OCI-LY3 (cell line): ENCODE data around the gene NRG3.

Experiments used
- H2AFZ ChIP-seq: fragments of 200-600, 300-600 bp; shearing (Covaris generic); 2 replicates; pipeline ENCODE4 v1.6.0; 2014; ENCODE audit warnings: antibody characterized with exemption, low read depth, low read length
- H3K27ac ChIP-seq: fragments of 200-600, 300-600 bp; sonication (generic); 2 replicates; pipeline ENCODE4 v1.5.1; 2014; ENCODE audit warnings: mild to moderate bottlenecking, low read length, moderate library complexity, mixed read lengths
- H3K27me3 ChIP-seq: fragments of 200-600, 300-600 bp; sonication (generic); 2 replicates; pipeline ENCODE4 v1.6.1; 2014; ENCODE audit warnings: low read depth, low read length, mixed read lengths
- H3K36me3 ChIP-seq: fragments of 200-600, 300-600 bp; sonication (generic); replicated peaks from 2 replicates; pipeline ENCODE3; 2014; ENCODE audit warnings: low read depth, low read length, mixed read lengths
- H3K4me1 ChIP-seq: fragments of 300-600, 200-600 bp; sonication (generic); 2 replicates; pipeline ENCODE4 v1.6.1; 2014; ENCODE audit warnings: low read length, mixed read lengths
- H3K4me2 ChIP-seq: fragments of 200-600, 300-600 bp; sonication (generic); 2 replicates; pipeline ENCODE4 v1.6.1; 2014; ENCODE audit warnings: low read length, mixed read lengths
- H3K4me3 ChIP-seq: fragments of 300-600, 200-600 bp; sonication (generic); 2 replicates; pipeline ENCODE4 v1.5.1; 2014; ENCODE audit warnings: antibody characterized with exemption, mild to moderate bottlenecking, low read length, moderate library complexity
- H3K79me2 ChIP-seq: fragments of 300-600, 200-600 bp; shearing (Covaris generic); 2 replicates; pipeline ENCODE4 v1.6.1; 2014; ENCODE audit warnings: mild to moderate bottlenecking, low read length, mixed read lengths
- H3K9ac ChIP-seq: fragments of 300-600, 200-600 bp; shearing (Covaris generic); 2 replicates; pipeline ENCODE4 v1.6.0; 2014; ENCODE audit warnings: mild to moderate bottlenecking, low read length, moderate library complexity
- H3K9me3 ChIP-seq: fragments of 200-600, 300-600 bp; shearing (Covaris generic); 2 replicates; pipeline ENCODE4 v1.6.1; 2014; ENCODE audit warnings: low read length, mixed read lengths; ENCODE audit not compliant: insufficient read depth
- H4K20me1 ChIP-seq: fragments of 200-600, 300-600 bp; sonication (generic); 2 replicates; pipeline ENCODE4 v1.6.1; 2016; ENCODE audit warnings: low read length, mixed read lengths; ENCODE audit not compliant: insufficient read depth
- EZH2phosphoT487 ChIP-seq: fragments of 200-600 bp; shearing (Covaris generic); IDR thresholded peaks from 2 replicates; pipeline ENCODE4 v1.6.1; 2018; ENCODE audit warnings: antibody characterized with exemption, mixed run types, low read depth
- TF ChIP-seq, protein P1 (sequence below): fragments of 200-600, 300-600 bp; sonication (generic); IDR thresholded peaks from 2 replicates; pipeline ENCODE4 v1.5.1; 2014; ENCODE audit warnings: antibody characterized with exemption, low read length, low read depth

Gene NRG3

DNA sequence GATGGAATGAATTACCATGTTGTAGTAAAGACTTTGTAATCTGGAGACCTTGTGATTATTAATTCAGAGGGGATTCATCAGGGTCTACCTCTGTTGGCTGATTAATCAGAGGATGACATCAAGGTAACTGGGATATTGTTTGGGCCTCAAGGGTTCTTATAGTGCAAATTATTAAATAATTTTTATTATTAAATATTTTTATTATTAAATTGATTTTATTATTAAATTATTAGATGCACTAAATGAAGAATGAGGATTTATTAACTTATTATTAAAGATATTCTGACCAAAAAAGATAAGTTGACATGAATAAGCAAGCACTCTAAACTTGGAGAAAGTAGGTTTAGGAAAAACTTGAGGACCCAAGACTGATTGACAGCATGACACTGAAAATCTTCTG is 661.7 kb downstream of the NRG3 start:
- Histone ChIP-seq H3K4me2 (no peak overlapping the region), H3K4me3 (no peak overlapping the region), H3K27ac (no peak overlapping the region)

DNA sequence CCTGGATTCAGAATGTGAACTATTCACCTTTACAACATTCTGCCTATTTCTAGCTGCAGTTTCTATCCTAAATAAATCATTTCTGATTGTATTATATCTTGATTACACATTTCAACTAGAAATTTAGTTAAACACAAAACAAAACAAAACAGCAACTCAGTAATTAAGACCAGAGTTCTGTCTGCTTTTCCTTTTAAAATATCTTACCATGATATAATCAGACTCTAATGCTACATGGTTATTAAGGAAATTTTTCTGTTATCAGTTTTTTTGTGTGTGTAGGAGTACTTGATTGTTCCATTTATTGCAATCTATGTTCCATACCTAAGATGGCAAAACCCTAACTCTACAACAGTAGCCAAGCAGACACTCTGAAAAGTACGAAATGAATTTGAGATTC is 663.3 kb downstream of the NRG3 start:
- Histone ChIP-seq H4K20me1 (no peaks in the 10 kb centered on the region), H3K4me2 (no peak overlapping the region), H3K9me3 (no peaks in the 10 kb centered on the region), H3K79me2 (no peaks in the 10 kb centered on the region), H2AFZ (no peak overlapping the region), H3K4me1 (no peaks in the 10 kb centered on the region), H3K27me3 (no peaks in the 10 kb centered on the region), H3K27ac (no peak overlapping the region), H3K9ac (no peak overlapping the region), H3K4me3 (no peak overlapping the region), H3K36me3 (no peaks in the 10 kb centered on the region)
- TF ChIP-seq, protein P1, sequence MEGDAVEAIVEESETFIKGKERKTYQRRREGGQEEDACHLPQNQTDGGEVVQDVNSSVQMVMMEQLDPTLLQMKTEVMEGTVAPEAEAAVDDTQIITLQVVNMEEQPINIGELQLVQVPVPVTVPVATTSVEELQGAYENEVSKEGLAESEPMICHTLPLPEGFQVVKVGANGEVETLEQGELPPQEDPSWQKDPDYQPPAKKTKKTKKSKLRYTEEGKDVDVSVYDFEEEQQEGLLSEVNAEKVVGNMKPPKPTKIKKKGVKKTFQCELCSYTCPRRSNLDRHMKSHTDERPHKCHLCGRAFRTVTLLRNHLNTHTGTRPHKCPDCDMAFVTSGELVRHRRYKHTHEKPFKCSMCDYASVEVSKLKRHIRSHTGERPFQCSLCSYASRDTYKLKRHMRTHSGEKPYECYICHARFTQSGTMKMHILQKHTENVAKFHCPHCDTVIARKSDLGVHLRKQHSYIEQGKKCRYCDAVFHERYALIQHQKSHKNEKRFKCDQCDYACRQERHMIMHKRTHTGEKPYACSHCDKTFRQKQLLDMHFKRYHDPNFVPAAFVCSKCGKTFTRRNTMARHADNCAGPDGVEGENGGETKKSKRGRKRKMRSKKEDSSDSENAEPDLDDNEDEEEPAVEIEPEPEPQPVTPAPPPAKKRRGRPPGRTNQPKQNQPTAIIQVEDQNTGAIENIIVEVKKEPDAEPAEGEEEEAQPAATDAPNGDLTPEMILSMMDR = no peak
- no peak for TF ChIP-seq EZH2phosphoT487

More for the DNA sequence above, 661.7 kb downstream of the NRG3 start:
- Histone ChIP-seq H3K79me2 (no peaks in the 10 kb centered on the region), H3K9ac (no peak overlapping the region), H4K20me1 (no peaks in the 10 kb centered on the region), H2AFZ (no peak overlapping the region), H3K36me3 (no peaks in the 10 kb centered on the region), H3K4me1 (no peaks in the 10 kb centered on the region), H3K9me3 (no peaks in the 10 kb centered on the region), H3K27me3 (no peaks in the 10 kb centered on the region)
- TF ChIP-seq EZH2phosphoT487 = no peak
- TF ChIP-seq, protein P1 = no peak

DNA sequence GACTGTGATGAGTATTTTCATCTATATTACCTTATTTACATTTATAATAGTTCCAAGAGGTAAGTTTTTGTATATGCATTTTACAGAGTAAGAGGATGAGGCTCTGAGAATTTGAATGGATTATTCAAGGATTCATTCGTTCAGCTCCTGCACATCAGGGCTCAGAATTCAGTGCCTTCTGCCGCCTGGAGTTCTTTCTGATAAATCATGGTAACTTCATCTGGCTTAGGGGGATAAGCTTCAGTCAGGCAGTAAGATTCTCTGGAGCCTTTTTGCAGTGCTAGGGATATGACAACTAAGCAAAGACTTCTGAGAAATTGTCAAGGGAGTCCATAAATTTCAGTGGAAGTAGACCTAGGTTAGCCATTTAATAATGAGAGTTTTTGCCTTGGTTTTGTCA is 668.6 kb downstream of the NRG3 start:
- Histone ChIP-seq H3K9me3 (no peaks in the 10 kb centered on the region), H3K9ac (no peak overlapping the region), H3K4me2 (no peak overlapping the region), H3K4me1 (no peaks in the 10 kb centered on the region), H4K20me1 (no peaks in the 10 kb centered on the region), H3K4me3 (no peak overlapping the region), H3K36me3 (no peaks in the 10 kb centered on the region), H3K27ac (no peak overlapping the region), H2AFZ (no peak overlapping the region), H3K79me2 (no peaks in the 10 kb centered on the region), H3K27me3 (no peaks in the 10 kb centered on the region)
- TF ChIP-seq, protein P1 = no peak
- TF ChIP-seq EZH2phosphoT487 = no peak

DNA sequence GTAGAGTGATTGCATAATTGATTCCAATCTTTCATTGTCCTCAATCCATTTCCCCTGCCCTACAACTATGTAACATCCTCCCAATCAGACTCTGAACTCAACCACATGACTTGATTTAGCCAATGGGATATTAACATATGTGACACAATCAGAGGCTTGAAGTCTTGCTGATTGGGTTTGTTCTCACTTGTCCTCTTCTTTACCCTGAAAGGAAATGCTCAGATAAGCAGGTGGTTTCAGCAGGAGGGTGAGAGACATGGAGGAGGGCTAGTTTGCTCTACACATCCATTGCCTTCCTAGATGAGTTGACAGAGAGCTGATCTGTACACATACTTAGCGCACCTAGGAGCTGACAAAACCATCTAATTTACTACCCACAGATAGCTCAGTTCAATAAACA is 669.4 kb downstream of the NRG3 start:
- H3K9me3 ChIP-seq = no peaks in the 10 kb centered on the region
- no peak for TF ChIP-seq EZH2phosphoT487
- TF ChIP-seq, protein P1 = no peak
- H2AFZ ChIP-seq = no peak overlapping the region
- H3K4me1 ChIP-seq = no peaks in the 10 kb centered on the region
- no peaks in the 10 kb centered on the region for H3K36me3 ChIP-seq
- no peaks in the 10 kb centered on the region for H4K20me1 ChIP-seq
- H3K4me3 ChIP-seq = no peak overlapping the region
- no peak overlapping the region for H3K27ac ChIP-seq
- no peaks in the 10 kb centered on the region for H3K27me3 ChIP-seq
- H3K79me2 ChIP-seq = no peaks in the 10 kb centered on the region
- no peak overlapping the region for H3K4me2 ChIP-seq
- H3K9ac ChIP-seq = no peak overlapping the region
